Keratinocyte (primary cell): ENCODE data around the gene DTX3. TPM values are rescaled to one million over a fixed set of nuclear protein-coding genes. Genes with fewer than 3 reads are reported as not detected.

Experiments used
- DNase-seq: peaks from one replicate; pipeline ENCODE4 v3.0.0-alpha.2; 2011; ENCODE audit warnings: low read depth, missing footprints, low spot score
- FAIRE-seq: peaks from 2 replicates; lab custom pipeline; 2011; peaks lifted over from hg19 to GRCh38; lab: Jason Lieb, UNC
- H2AFZ ChIP-seq: 2 replicates; pipeline ENCODE4 v1.6.0; 2012; ENCODE audit warnings: low read length, control low read depth, inconsistent platforms; ENCODE audit not compliant: control insufficient read depth
- H3K27ac ChIP-seq: 2 replicates; pipeline ENCODE4 v1.5.1; 2011; ENCODE audit warnings: low read length; ENCODE audit not compliant: control insufficient read depth, insufficient read depth
- H3K27me3 ChIP-seq: 3 replicates; pipeline ENCODE4 v1.6.0; 2011; ENCODE audit warnings: low read length; ENCODE audit not compliant: control insufficient read depth, insufficient read depth; ENCODE audit errors: extremely low read depth
- H3K36me3 ChIP-seq, 2 experiments: 2 replicates in 1 of 2; 3 replicates in 1 of 2; pipeline ENCODE4 v1.5.1; 2011; ENCODE audit warnings: low read length in 2 of 2, mild to moderate bottlenecking in 1 of 2; ENCODE audit not compliant: control insufficient read depth in 2 of 2, insufficient read depth in 2 of 2; ENCODE audit errors: extremely low read depth in 1 of 2
- H3K4me1 ChIP-seq: 3 replicates; pipeline ENCODE4 v1.5.1; 2011; ENCODE audit warnings: low read length; ENCODE audit not compliant: control insufficient read depth, insufficient read depth; ENCODE audit errors: extremely low read depth
- H3K4me2 ChIP-seq: 3 replicates; pipeline ENCODE4 v1.6.0; 2011; ENCODE audit warnings: low read depth, low read length; ENCODE audit not compliant: control insufficient read depth, insufficient read depth; ENCODE audit errors: extremely low read depth
- H3K4me3 ChIP-seq, 3 experiments: fragments of 200-600 bp in 1 of 3; sonication (generic) in 1 of 3; 2 replicates in 2 of 3; 3 replicates in 1 of 3; pipeline ENCODE4 v1.5.1; 2011 to 2016; ENCODE audit warnings: low read length in 3 of 3, mild to moderate bottlenecking in 3 of 3, control low read depth in 2 of 3, inconsistent platforms in 1 of 3, low read depth in 1 of 3, mixed read lengths in 1 of 3, mixed run types in 1 of 3, moderate library complexity in 1 of 3; ENCODE audit not compliant: control insufficient read depth in 2 of 3, insufficient read depth in 2 of 3; ENCODE audit errors: extremely low read depth in 1 of 3
- H3K79me2 ChIP-seq: 2 replicates; pipeline ENCODE4 v1.6.0; 2012; ENCODE audit warnings: low read length; ENCODE audit not compliant: control insufficient read depth, insufficient read depth
- H3K9ac ChIP-seq: 3 replicates; pipeline ENCODE4 v1.6.0; 2011; ENCODE audit warnings: low read length; ENCODE audit not compliant: control insufficient read depth, insufficient read depth; ENCODE audit errors: extremely low read depth
- H3K9me1 ChIP-seq: 3 replicates; pipeline ENCODE4 v1.6.0; 2011; ENCODE audit warnings: low read length; ENCODE audit not compliant: control insufficient read depth, insufficient read depth; ENCODE audit errors: extremely low read depth
- H3K9me3 ChIP-seq: 2 replicates; pipeline ENCODE4 v1.5.1; 2012; ENCODE audit warnings: low read depth, low read length; ENCODE audit not compliant: control insufficient read depth
- H4K20me1 ChIP-seq: 3 replicates; pipeline ENCODE4 v1.6.0; 2011; ENCODE audit warnings: low read length; ENCODE audit not compliant: control insufficient read depth, insufficient read depth; ENCODE audit errors: extremely low read depth
- EZH2 ChIP-seq: IDR thresholded peaks from one replicate; pipeline ENCODE4 v1.6.1; 2012; ENCODE audit warnings: inconsistent platforms, mild to moderate bottlenecking, low read length, moderate library complexity
- dilution Hi-C: fragments of 300-500 bp; cut with MboI; formaldehyde crosslinking; loops from one replicate; pipeline ENCODE4 v1.7.0; 2020; ENCODE audit warnings: low sequenced_read_pairs; ENCODE audit not compliant: extremely low pct_ligation_motif_present
- polyA plus RNA-seq, 5 experiments: library from polyadenylated mRNA; depleted of rRNA in 3 of 5; stranded (reverse) in 3 of 5; stranded (forward) in 1 of 5; unstranded in 1 of 5; fragments of >200 nt; gene quantifications; 1 replicate in 1 of 5; 2 replicates in 3 of 5; 3 replicates in 1 of 5; pipeline versions ENCODE4 v1.2.1 to v1.2.3, GENCODE V29; 2011 to 2012; ENCODE audit warnings: missing spikeins in 2 of 5, low read depth in 1 of 5, low replicate concordance in 1 of 5
- TF ChIP-seq, protein P1 (sequence below), 3 experiments: IDR thresholded peaks in 1 of 3; conservative IDR thresholded peaks in 1 of 3; optimal IDR thresholded peaks in 1 of 3; 2 replicates in 2 of 3; 3 replicates in 1 of 3; pipeline versions ENCODE3 to v1.5.1; 2011; ENCODE audit warnings: low read length in 3 of 3, mild to moderate bottlenecking in 3 of 3, moderate library complexity in 2 of 3, control low read depth in 1 of 3, inconsistent platforms in 1 of 3; ENCODE audit not compliant: insufficient read depth in 2 of 3; ENCODE audit errors: extremely low read depth in 1 of 3

Gene DTX3
- polyA plus RNA-seq, 1 donor (not counting 4 experiments of a cell fraction or from before 2014, with no cell fraction given) = 2.6 TPM

DNA sequence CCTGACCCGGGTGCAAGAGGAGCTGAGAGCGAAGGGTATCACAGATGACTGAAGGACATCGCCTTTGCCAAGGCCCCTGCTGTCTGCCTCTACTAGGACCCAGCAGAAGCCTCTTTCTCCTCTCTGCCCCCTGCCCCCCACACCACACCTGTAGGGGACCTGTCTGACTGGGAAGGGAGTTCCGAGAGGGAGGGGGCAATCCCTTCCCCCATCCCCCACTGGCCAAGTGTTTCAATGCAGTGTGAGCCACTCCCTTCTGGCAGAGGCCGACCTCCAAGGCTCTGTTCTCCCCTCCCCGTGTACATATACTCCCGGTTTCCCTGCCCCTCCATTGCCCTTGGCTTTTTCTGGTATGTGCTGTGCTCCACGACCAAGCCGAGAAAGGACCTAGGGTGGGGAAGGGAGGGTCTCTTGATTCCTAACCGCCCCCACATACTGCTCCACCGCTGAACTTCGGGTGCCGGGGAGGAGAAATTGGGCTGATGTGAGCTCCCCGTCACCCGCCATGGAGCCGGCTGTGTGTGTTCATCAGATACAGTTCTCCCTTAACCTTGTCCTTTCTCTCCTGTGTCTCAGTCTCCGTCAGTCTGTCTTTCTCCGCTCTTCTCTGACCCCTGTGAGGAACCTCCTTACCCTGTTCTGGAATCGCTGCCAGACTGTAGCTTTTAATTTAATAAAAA is 4.6 kb downstream of the DTX3 start:
- H4K20me1 ChIP-seq = no peaks in the 10 kb centered on the region
- TF ChIP-seq, protein P1, sequence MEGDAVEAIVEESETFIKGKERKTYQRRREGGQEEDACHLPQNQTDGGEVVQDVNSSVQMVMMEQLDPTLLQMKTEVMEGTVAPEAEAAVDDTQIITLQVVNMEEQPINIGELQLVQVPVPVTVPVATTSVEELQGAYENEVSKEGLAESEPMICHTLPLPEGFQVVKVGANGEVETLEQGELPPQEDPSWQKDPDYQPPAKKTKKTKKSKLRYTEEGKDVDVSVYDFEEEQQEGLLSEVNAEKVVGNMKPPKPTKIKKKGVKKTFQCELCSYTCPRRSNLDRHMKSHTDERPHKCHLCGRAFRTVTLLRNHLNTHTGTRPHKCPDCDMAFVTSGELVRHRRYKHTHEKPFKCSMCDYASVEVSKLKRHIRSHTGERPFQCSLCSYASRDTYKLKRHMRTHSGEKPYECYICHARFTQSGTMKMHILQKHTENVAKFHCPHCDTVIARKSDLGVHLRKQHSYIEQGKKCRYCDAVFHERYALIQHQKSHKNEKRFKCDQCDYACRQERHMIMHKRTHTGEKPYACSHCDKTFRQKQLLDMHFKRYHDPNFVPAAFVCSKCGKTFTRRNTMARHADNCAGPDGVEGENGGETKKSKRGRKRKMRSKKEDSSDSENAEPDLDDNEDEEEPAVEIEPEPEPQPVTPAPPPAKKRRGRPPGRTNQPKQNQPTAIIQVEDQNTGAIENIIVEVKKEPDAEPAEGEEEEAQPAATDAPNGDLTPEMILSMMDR (optimal IDR thresholded peaks at IDR 0.05 in 1 of 3, IDR thresholded peaks at IDR 0.05 in 1 of 3, conservative IDR thresholded peaks at IDR 0.05 in 1 of 3; ENCODE audit: extremely low read depth in 1 of 3, insufficient read depth in 2 of 3, low read length in 3 of 3) = no peak
- H3K4me1 ChIP-seq = peaks cover 6% of the 10 kb centered on the region
- H3K36me3 ChIP-seq = no peaks in the 10 kb centered on the region
- H2AFZ ChIP-seq = no peak overlapping the region
- dilution Hi-C loops = no loop called here
- no peaks in the 10 kb centered on the region for H3K9me3 ChIP-seq
- no peaks in the 10 kb centered on the region for H3K79me2 ChIP-seq
- DNase-seq = no peak
- H3K27ac ChIP-seq = no peak overlapping the region
- H3K4me2 ChIP-seq = no peak overlapping the region
- H3K9me1 ChIP-seq = no peaks in the 10 kb centered on the region
- peaks cover 56% of the 10 kb centered on the region for H3K27me3 ChIP-seq
- no peak overlapping the region for H3K9ac ChIP-seq
- no peak overlapping the region for H3K4me3 ChIP-seq
- no peak for FAIRE-seq

DNA sequence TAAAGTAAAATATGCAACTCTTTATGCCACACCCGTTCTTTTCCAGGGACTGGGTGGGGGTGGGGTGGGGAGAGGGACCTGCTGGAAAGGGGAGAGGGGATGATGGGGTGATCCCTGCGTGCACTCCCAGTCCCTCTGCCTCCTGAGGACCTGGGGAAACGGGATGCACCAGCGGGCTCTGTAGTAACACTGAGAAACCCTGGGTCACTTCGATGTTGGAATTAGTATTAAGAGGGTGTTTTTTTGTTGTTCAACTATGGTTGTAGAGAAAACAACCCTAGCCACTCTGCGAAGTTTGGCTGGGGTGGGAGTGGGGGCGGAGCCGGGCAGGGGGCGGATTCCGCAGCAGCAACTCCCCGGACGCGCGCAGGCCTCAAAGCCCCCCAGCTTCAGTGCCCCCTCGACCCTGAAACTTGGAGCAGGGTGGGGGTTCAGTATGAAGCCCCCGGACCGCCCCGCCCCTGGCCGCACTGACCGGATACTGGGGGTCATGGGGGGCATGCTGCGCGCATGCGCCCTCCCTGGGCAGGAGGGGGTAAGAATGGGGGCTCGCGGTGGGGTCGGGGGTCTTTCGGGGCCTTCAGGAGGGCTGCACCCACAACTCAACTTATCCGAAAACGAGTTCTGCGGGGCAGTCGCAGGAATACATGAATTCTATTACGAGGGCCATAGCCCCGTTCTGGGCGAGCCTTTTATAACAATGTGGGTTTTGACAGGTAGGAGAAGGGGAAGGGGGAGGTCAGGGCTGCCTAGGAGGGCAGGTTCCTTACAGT is 5.3 kb downstream of the DTX3 start:
- Histone ChIP-seq H3K4me3 (no peak overlapping the region), H3K9me3 (no peaks in the 10 kb centered on the region), H4K20me1 (no peaks in the 10 kb centered on the region), H3K4me2 (no peak overlapping the region), H3K4me1 (peaks cover 3% of the 10 kb centered on the region), H3K9me1 (no peaks in the 10 kb centered on the region), H3K79me2 (no peaks in the 10 kb centered on the region), H2AFZ (no peak overlapping the region), H3K36me3 (no peaks in the 10 kb centered on the region), H3K27ac (no peak overlapping the region), H3K27me3 (peaks cover 61% of the 10 kb centered on the region), H3K9ac (no peak overlapping the region)
- DNase-seq (no peak), FAIRE-seq (no peak)
- dilution Hi-C loops = no loop called here
- no peak for TF ChIP-seq EZH2
- TF ChIP-seq, protein P1 (optimal IDR thresholded peaks at IDR 0.05 in 1 of 3, IDR thresholded peaks at IDR 0.05 in 1 of 3, conservative IDR thresholded peaks at IDR 0.05 in 1 of 3; ENCODE audit: extremely low read depth in 1 of 3, insufficient read depth in 2 of 3, low read length in 3 of 3) = no peak
